PC-9 (cell line): ENCODE data around the gene GRAMD2B. TPM values are rescaled to one million over a fixed set of nuclear protein-coding genes. Genes with fewer than 3 reads are reported as not detected.

Source experiments
- BruUV-seq: library from RNA; stranded (reverse); fragments of 400-500 nt; replicated peaks from 2 replicates; lab custom pipeline; 2021; lab: Mats Ljungman, UMichigan
- CTCF ChIA-PET: fragments of 300-600 bp; sonication (Branson Sonifier 250); formaldehyde crosslinking; loops from one replicate; lab custom pipeline; 2022; ENCODE audit warnings: antibody characterized with exemption; lab: Charles Lee
- POLR2A ChIA-PET: fragments of 300-600 bp; sonication (Branson Sonifier 250); formaldehyde crosslinking; loops from one replicate; lab custom pipeline; 2022; ENCODE audit warnings: antibody characterized with exemption; ENCODE audit not compliant: unreplicated experiment; lab: Charles Lee
- DNase-seq, 2 experiments: peaks; one replicate each; pipeline versions ENCODE4 v3.0.0 to v3.0.0-alpha.2; 2015 to 2022; ENCODE audit warnings: mixed read lengths in 1 of 2
- H2AFZ ChIP-seq: fragments of 200-600 bp; sonication (generic); 2 replicates; pipeline ENCODE4 v1.8.1; 2017; ENCODE audit warnings: antibody characterized with exemption
- H3F3A ChIP-seq: fragments of 200-600 bp; sonication (generic); 2 replicates; pipeline ENCODE4 v1.8.1; 2017; ENCODE audit warnings: antibody characterized with exemption, mild to moderate bottlenecking, low read depth; ENCODE audit not compliant: insufficient read depth
- H3K27ac ChIP-seq: fragments of 200-600 bp; sonication (generic); 2 replicates; pipeline ENCODE4 v1.6.1; 2016; ENCODE audit warnings: mixed run types
- H3K27me3 ChIP-seq: fragments of 200-600 bp; sonication (generic); 2 replicates; pipeline ENCODE4 v1.6.1; 2016; ENCODE audit warnings: low read depth, mixed run types; ENCODE audit not compliant: insufficient read depth
- H3K36me3 ChIP-seq: fragments of 200-600 bp; sonication (generic); 2 replicates; pipeline ENCODE4 v1.6.1; 2016; ENCODE audit warnings: low read depth, mixed run types
- H3K4me1 ChIP-seq: fragments of 200-600 bp; sonication (generic); replicated peaks from 2 replicates; pipeline ENCODE4 v1.6.1; 2016; ENCODE audit warnings: mixed run types; ENCODE audit not compliant: insufficient read depth
- H3K4me2 ChIP-seq: fragments of 200-600 bp; sonication (generic); 2 replicates; pipeline ENCODE4 v1.6.1; 2017; ENCODE audit warnings: mixed run types
- H3K4me3 ChIP-seq: fragments of 200-600 bp; sonication (generic); 2 replicates; pipeline ENCODE4 v1.6.1; 2016; ENCODE audit warnings: mixed run types
- H3K79me2 ChIP-seq: fragments of 200-600 bp; sonication (generic); 2 replicates; pipeline ENCODE4 v1.6.1; 2017; ENCODE audit warnings: low read depth, mixed run types
- H3K9me2 ChIP-seq: fragments of 200-600 bp; sonication (generic); 2 replicates; pipeline ENCODE4 v1.8.1; 2017; ENCODE audit warnings: mild to moderate bottlenecking; ENCODE audit not compliant: insufficient read depth
- H3K9me3 ChIP-seq: fragments of 200-600 bp; sonication (generic); 2 replicates; pipeline ENCODE4 v1.8.1; 2016; ENCODE audit warnings: low read depth; ENCODE audit not compliant: insufficient read depth
- H4K20me1 ChIP-seq: fragments of 200-600 bp; sonication (generic); 2 replicates; pipeline ENCODE4 v1.8.1; 2017; ENCODE audit not compliant: insufficient read depth
- CTCF ChIP-seq: fragments of 200-600 bp; sonication (generic); conservative IDR thresholded peaks from 2 replicates; pipeline ENCODE4 v1.6.1; 2017; ENCODE audit warnings: mixed run types, antibody characterized with exemption, mild to moderate bottlenecking, moderate library complexity
- EZH2 ChIP-seq: fragments of 200-600 bp; sonication (generic); IDR thresholded peaks from 2 replicates; pipeline ENCODE4 v1.8.0; 2017; ENCODE audit warnings: antibody characterized with exemption, low read depth
- intact Hi-C: fragments of 100-400 bp; cut with micrococcal nuclease; formaldehyde crosslinking; loops from one replicate; pipeline ENCODE4 v1.10.0; 2022; ENCODE audit not compliant: unreplicated experiment
- total RNA-seq: library from RNA; stranded (reverse); gene quantifications from 2 replicates; pipeline ENCODE4 v1.2.3, GENCODE V29; 2021

GRAMD2B gene
- total RNA-seq, 1 experiment from 2014 or later, result 10.0 TPM

- Histone ChIP-seq H3K9me3 (peaks cover 6% of the 10 kb centered on the region; the same call in 1 of the 2 replicates), H3K4me1 (0 out of 2 replicates have a peak, but pooled peaks cover under 1% of the 10 kb centered on the region), H3K4me2 (no peak overlapping the region), H3K27ac (no peak overlapping the region), H3K79me2 (no peaks in the 10 kb centered on the region), H3K9me2 (no peaks in the 10 kb centered on the region), H3K36me3 (no peaks in the 10 kb centered on the region), H4K20me1 (no peaks in the 10 kb centered on the region), H3K27me3 (no peaks in the 10 kb centered on the region), H3F3A (no peaks in the 10 kb centered on the region), H2AFZ (no peak overlapping the region), H3K4me3 (no peak overlapping the region)
- TF ChIP-seq EZH2 (no peak), CTCF (no peak)
- ChIA-PET POLR2A (no interaction called here), CTCF (no interaction called here)
- no peak for DNase-seq
- BruUV-seq, result no TSS peak
- intact Hi-C loops, result no loop called here
Observed at GRCh38 chr5:126417178-126417577, 6.0 kb upstream of the GRAMD2B start.

GRCh38 chr5:126419102-126419501, 4.1 kb upstream of the GRAMD2B start:
- H2AFZ ChIP-seq, result no peak overlapping the region
- no peaks in the 10 kb centered on the region for H3K36me3 ChIP-seq
- H3F3A ChIP-seq, result peaks cover 5% of the 10 kb centered on the region; the same call in 1 of the 2 replicates
- intact Hi-C loops, result no loop called here
- H3K9me3 ChIP-seq, result peaks cover 6% of the 10 kb centered on the region; the same call in 1 of the 2 replicates
- H3K79me2 ChIP-seq, result peaks cover 5% of the 10 kb centered on the region
- H3K4me1 ChIP-seq, result peaks cover 8% of the 10 kb centered on the region
- POLR2A ChIA-PET, result no interaction called here
- no peaks in the 10 kb centered on the region for H3K27me3 ChIP-seq
- no peak overlapping the region for H3K4me2 ChIP-seq
- DNase-seq, result no peak
- H4K20me1 ChIP-seq, result no peaks in the 10 kb centered on the region
- H3K9me2 ChIP-seq, result no peaks in the 10 kb centered on the region
- CTCF ChIA-PET, result no interaction called here
- no TSS peak for BruUV-seq
- no peak overlapping the region for H3K4me3 ChIP-seq
- TF ChIP-seq CTCF, result no peak
- no peak for TF ChIP-seq EZH2
- H3K27ac ChIP-seq, result no peak overlapping the region

- BruUV-seq, result no TSS peak
- H3K4me1 ChIP-seq, result peaks cover 19% of the 10 kb centered on the region
- no peaks in the 10 kb centered on the region for H3F3A ChIP-seq
- H3K27me3 ChIP-seq, result no peaks in the 10 kb centered on the region
- H3K27ac ChIP-seq, result no peak overlapping the region
- POLR2A ChIA-PET, result no interaction called here
- TF ChIP-seq CTCF (no peak), EZH2 (no peak)
- no peaks in the 10 kb centered on the region for H3K9me2 ChIP-seq
- H4K20me1 ChIP-seq, result no peaks in the 10 kb centered on the region
- no peaks in the 10 kb centered on the region for H3K9me3 ChIP-seq
- CTCF ChIA-PET, result no interaction called here
- no peak overlapping the region for H3K4me2 ChIP-seq
- no peak overlapping the region for H2AFZ ChIP-seq
- intact Hi-C loops, result no loop called here
- no peak for DNase-seq
- H3K4me3 ChIP-seq, result no peak overlapping the region
- H3K79me2 ChIP-seq, result peaks cover 39% of the 10 kb centered on the region
- peaks cover 3% of the 10 kb centered on the region; the same call in 1 of the 2 replicates for H3K36me3 ChIP-seq
Observed at GRCh38 chr5:126428421-126428820, 5.2 kb downstream of the GRAMD2B start.
